OCI-LY1 (cell line): Measurements from ENCODE around the gene TMEM243.

ENCODE experiments used
- CTCF ChIP-seq: fragments of 200-600 bp; sonication (generic), shearing (Covaris generic); IDR thresholded peaks from 2 replicates; pipeline ENCODE4 v1.5.1; 2017; ENCODE audit warnings: mild to moderate bottlenecking, antibody characterized with exemption, low read length, moderate library complexity, mixed read lengths
- EZH2 ChIP-seq: fragments of 200-600 bp; sonication (generic), shearing (Covaris generic); IDR thresholded peaks from 2 replicates; pipeline ENCODE4 v1.8.0; 2017; ENCODE audit warnings: borderline replicate concordance, mixed run types, mild to moderate bottlenecking, antibody characterized with exemption, low read length, moderate library complexity, mixed read lengths

- TF ChIP-seq CTCF: no peak
- TF ChIP-seq EZH2: no peak
These were observed 44.0 kb upstream of the TMEM243 start for GRCh38 chr7:87263537-87263936.
